Mucosa of rectum (tissue), 2 donors: ENCODE data around the gene ARHGAP42.
"Not testable (repeated sequence)": the region's sequence is repeated elsewhere in the genome, so short reads cannot be mapped to it uniquely, and the experiment has no call there.

Source experiments
- H3K27ac ChIP-seq, 2 donors: one replicate each; pipeline ENCODE4 v1.7.0; 2013; ENCODE audit warnings: inconsistent platforms in 2 of 2, low read depth in 2 of 2, low read length in 2 of 2
- H3K27me3 ChIP-seq, 2 donors: one replicate each; pipeline ENCODE4 v1.7.0; 2013; ENCODE audit warnings: low read length in 2 of 2; ENCODE audit not compliant: control insufficient read depth in 2 of 2, insufficient read depth in 2 of 2
- H3K36me3 ChIP-seq, 2 donors: one replicate each; pipeline ENCODE4 v1.7.0; 2013; ENCODE audit warnings: low read length in 2 of 2; ENCODE audit not compliant: control insufficient read depth in 2 of 2, insufficient read depth in 2 of 2
- H3K4me1 ChIP-seq, 2 donors: one replicate each; pipeline ENCODE4 v1.7.0; 2013; ENCODE audit warnings: low read length in 2 of 2, mild to moderate bottlenecking in 1 of 2; ENCODE audit not compliant: control insufficient read depth in 2 of 2, insufficient read depth in 2 of 2
- H3K4me3 ChIP-seq, 2 donors: one replicate each; pipeline ENCODE4 v1.7.0; 2013; ENCODE audit warnings: low read length in 2 of 2
- H3K9ac ChIP-seq, 2 donors: one replicate each; pipeline ENCODE4 v1.7.0; 2013; ENCODE audit warnings: low read length in 2 of 2, low read depth in 1 of 2, mild to moderate bottlenecking in 1 of 2
- H3K9me3 ChIP-seq, 2 donors: one replicate each; pipeline ENCODE4 v1.7.0; 2013; ENCODE audit warnings: low read length in 2 of 2; ENCODE audit not compliant: control insufficient read depth in 2 of 2
- donor health status: healthy.
- donor health status: Normal muscosa, but diverticular disease.

ARHGAP42 gene

GRCh38 chr11:100663996-100664395, 23.1 kb upstream of the ARHGAP42 start:
- Histone ChIP-seq H3K27me3 (no peaks in the 10 kb centered on the region), H3K27ac (no peak overlapping the region), H3K4me1 (no peaks in the 10 kb centered on the region), H3K9me3 (no peaks in the 10 kb centered on the region), H3K9ac (no peak overlapping the region), H3K4me3 (no peak overlapping the region), H3K36me3 (no peaks in the 10 kb centered on the region)

- H3K4me3 ChIP-seq, H3K27ac ChIP-seq, H3K36me3 ChIP-seq, H3K27me3 ChIP-seq, H3K9me3 ChIP-seq, H3K4me1 ChIP-seq, H3K9ac ChIP-seq: not testable (repeated sequence)
Measured at GRCh38 chr11:100666816-100667215, 20.3 kb upstream of the ARHGAP42 start.

- H3K36me3 ChIP-seq = no peaks in the 10 kb centered on the region
- H3K4me3 ChIP-seq = no peak overlapping the region
- H3K9ac ChIP-seq = no peak overlapping the region
- H3K27ac ChIP-seq = no peak overlapping the region
- H3K9me3 ChIP-seq = no peaks in the 10 kb centered on the region
- H3K4me1 ChIP-seq = no peaks in the 10 kb centered on the region
- H3K27me3 ChIP-seq = no peaks in the 10 kb centered on the region
Measured at GRCh38 chr11:100667449-100667848, 19.6 kb upstream of the ARHGAP42 start.

GRCh38 chr11:100670140-100670539, 16.9 kb upstream of the ARHGAP42 start:
- no peaks in the 10 kb centered on the region for H3K36me3 ChIP-seq
- H3K4me3 ChIP-seq = no peak overlapping the region
- no peaks in the 10 kb centered on the region for H3K4me1 ChIP-seq
- no peaks in the 10 kb centered on the region for H3K9me3 ChIP-seq
- no peak overlapping the region for H3K27ac ChIP-seq
- H3K27me3 ChIP-seq = no peaks in the 10 kb centered on the region
- H3K9ac ChIP-seq = no peak overlapping the region

GRCh38 chr11:100671471-100671870, 15.6 kb upstream of the ARHGAP42 start:
- no peak overlapping the region for H3K4me3 ChIP-seq
- H3K36me3 ChIP-seq = no peaks in the 10 kb centered on the region
- H3K4me1 ChIP-seq = no peaks in the 10 kb centered on the region
- H3K9ac ChIP-seq = no peak overlapping the region
- H3K9me3 ChIP-seq = no peaks in the 10 kb centered on the region
- no peak overlapping the region for H3K27ac ChIP-seq
- H3K27me3 ChIP-seq = no peaks in the 10 kb centered on the region

- no peak overlapping the region for H3K4me3 ChIP-seq
- no peaks in the 10 kb centered on the region for H3K36me3 ChIP-seq
- H3K27ac ChIP-seq = no peak overlapping the region
- H3K4me1 ChIP-seq = no peaks in the 10 kb centered on the region
- no peaks in the 10 kb centered on the region for H3K9me3 ChIP-seq
- H3K9ac ChIP-seq = no peak overlapping the region
- H3K27me3 ChIP-seq = no peaks in the 10 kb centered on the region
Measured at GRCh38 chr11:100672498-100673033, 14.5 kb upstream of the ARHGAP42 start.

- Histone ChIP-seq H3K27ac (no peak overlapping the region), H3K9me3 (no peaks in the 10 kb centered on the region), H3K36me3 (no peaks in the 10 kb centered on the region)
Measured at GRCh38 chr11:100673063-100673462, 14.0 kb upstream of the ARHGAP42 start.

GRCh38 chr11:100674212-100674611, 12.9 kb upstream of the ARHGAP42 start:
- no peaks in the 10 kb centered on the region for H3K9me3 ChIP-seq
- no peaks in the 10 kb centered on the region for H3K27me3 ChIP-seq
- no peak overlapping the region for H3K27ac ChIP-seq
- no peaks in the 10 kb centered on the region for H3K4me1 ChIP-seq
- no peak overlapping the region for H3K9ac ChIP-seq
- H3K36me3 ChIP-seq = no peaks in the 10 kb centered on the region
- no peak overlapping the region for H3K4me3 ChIP-seq

More at GRCh38 chr11:100673063-100673462, 14.0 kb upstream of the ARHGAP42 start:
- Histone ChIP-seq H3K9ac (no peak overlapping the region), H3K4me1 (no peaks in the 10 kb centered on the region), H3K27me3 (no peaks in the 10 kb centered on the region), H3K4me3 (no peak overlapping the region)

GRCh38 chr11:100675115-100675650, 11.9 kb upstream of the ARHGAP42 start:
- H3K4me3 ChIP-seq = no peak overlapping the region
- H3K36me3 ChIP-seq = no peaks in the 10 kb centered on the region
- no peak overlapping the region for H3K9ac ChIP-seq
- no peaks in the 10 kb centered on the region for H3K9me3 ChIP-seq
- peaks cover 0 to 2% of the 10 kb centered on the region in 2 donors for H3K4me1 ChIP-seq
- H3K27ac ChIP-seq = no peak overlapping the region
- no peaks in the 10 kb centered on the region for H3K27me3 ChIP-seq

GRCh38 chr11:100676901-100677300, 10.2 kb upstream of the ARHGAP42 start:
- H3K4me3 ChIP-seq = no peak overlapping the region
- H3K9ac ChIP-seq = no peak overlapping the region
- peaks cover 3 to 7% of the 10 kb centered on the region in 2 donors for H3K4me1 ChIP-seq
- H3K36me3 ChIP-seq = no peaks in the 10 kb centered on the region
- no peaks in the 10 kb centered on the region for H3K27me3 ChIP-seq
- H3K27ac ChIP-seq = no peak overlapping the region
- no peaks in the 10 kb centered on the region for H3K9me3 ChIP-seq
